Activated CD4-positive, alpha-beta T cell treated with anti-CD3 and anti-CD28 coated beads, Interleukin-2, amount 10 ng/mL, durations not matched to agents 7 days and 5 days (primary cell): Measurements from ENCODE around the gene PTPRD. TPM values are rescaled to one million over a fixed set of nuclear protein-coding genes. Genes with fewer than 3 reads are reported as not detected.

ENCODE experiments used
- CTCF ChIA-PET: fragments of 350-600 bp; sonication (Branson Sonifier 250); formaldehyde crosslinking; loops from one replicate; lab custom pipeline; 2021; ENCODE audit warnings: antibody characterized with exemption; lab: Charles Lee
- POLR2A ChIA-PET: fragments of 350-600 bp; sonication (Branson Sonifier 250); formaldehyde crosslinking; loops from one replicate; lab custom pipeline; 2021; ENCODE audit warnings: antibody characterized with exemption; lab: Charles Lee
- DNase-seq: peaks from one replicate; pipeline ENCODE4 v3.0.0-alpha.2; 2020
- H3K27ac Mint-ChIP-seq: one replicate; pipeline ENCODE4 v1.8.0; 2021; ENCODE audit warnings: mild to moderate bottlenecking, moderate library complexity, mixed read lengths
- H3K27me3 Mint-ChIP-seq: one replicate; pipeline ENCODE4 v1.8.0; 2021; ENCODE audit warnings: mixed read lengths
- H3K36me3 Mint-ChIP-seq: one replicate; pipeline ENCODE4 v1.8.0; 2021; ENCODE audit warnings: low read depth, mixed read lengths
- H3K4me1 Mint-ChIP-seq: one replicate; pipeline ENCODE4 v1.8.0; 2021; ENCODE audit warnings: mixed read lengths
- H3K4me3 Mint-ChIP-seq: one replicate; pipeline ENCODE4 v1.8.0; 2021; ENCODE audit warnings: mild to moderate bottlenecking, moderate library complexity, mixed read lengths
- H3K9me3 Mint-ChIP-seq: one replicate; pipeline ENCODE4 v1.8.0; 2021; ENCODE audit warnings: mixed read lengths
- total RNA-seq, 2 experiments: library from RNA; stranded (reverse); gene quantifications; one replicate each; pipeline ENCODE4 v1.2.3, GENCODE V29; 2021

Gene PTPRD
- total RNA-seq, 2 experiments from 2014 or later: not detected

GRCh38 chr9:8329561-8330283, 2283.1 kb downstream of the PTPRD start:
- Mint-ChIP-seq H3K4me3 (no peak overlapping the region), H3K36me3 (no peaks in the 10 kb centered on the region), H3K4me1 (no peaks in the 10 kb centered on the region), H3K27ac (no peak overlapping the region), H3K27me3 (no peaks in the 10 kb centered on the region), H3K9me3 (no peaks in the 10 kb centered on the region)
- ChIA-PET CTCF (no interaction called here), POLR2A (no interaction called here)
- no peak for DNase-seq

- ChIA-PET POLR2A (no interaction called here), CTCF (no interaction called here)
- no peaks in the 10 kb centered on the region for H3K4me1 Mint-ChIP-seq
- H3K27ac Mint-ChIP-seq: no peak overlapping the region
- no peaks in the 10 kb centered on the region for H3K36me3 Mint-ChIP-seq
- no peak overlapping the region for H3K4me3 Mint-ChIP-seq
- H3K27me3 Mint-ChIP-seq: no peaks in the 10 kb centered on the region
- DNase-seq: no peak
- peaks cover under 1% of the 10 kb centered on the region for H3K9me3 Mint-ChIP-seq
Measured at GRCh38 chr9:8315211-8315610, 2297.6 kb downstream of the PTPRD start.

- Mint-ChIP-seq H3K36me3 (no peaks in the 10 kb centered on the region), H3K27ac (no peak overlapping the region), H3K4me1 (no peaks in the 10 kb centered on the region), H3K27me3 (no peaks in the 10 kb centered on the region), H3K9me3 (peaks cover 4% of the 10 kb centered on the region), H3K4me3 (no peak overlapping the region)
- CTCF ChIA-PET: no interaction called here
- POLR2A ChIA-PET: no interaction called here
- no peak for DNase-seq
Measured at GRCh38 chr9:8309258-8309657, 2303.5 kb downstream of the PTPRD start.

GRCh38 chr9:8304720-8305119, 2308.1 kb downstream of the PTPRD start:
- no peak overlapping the region for H3K4me3 Mint-ChIP-seq
- peaks cover 3% of the 10 kb centered on the region for H3K9me3 Mint-ChIP-seq
- H3K36me3 Mint-ChIP-seq: no peaks in the 10 kb centered on the region
- H3K27me3 Mint-ChIP-seq: no peaks in the 10 kb centered on the region
- no peak overlapping the region for H3K27ac Mint-ChIP-seq
- ChIA-PET POLR2A (no interaction called here), CTCF (no interaction called here)
- DNase-seq: no peak
- H3K4me1 Mint-ChIP-seq: no peaks in the 10 kb centered on the region

- Mint-ChIP-seq H3K27ac (no peak overlapping the region), H3K27me3 (no peaks in the 10 kb centered on the region), H3K4me1 (no peaks in the 10 kb centered on the region), H3K9me3 (no peaks in the 10 kb centered on the region), H3K36me3 (no peaks in the 10 kb centered on the region), H3K4me3 (no peak overlapping the region)
- ChIA-PET POLR2A (no interaction called here), CTCF (no interaction called here)
- no peak for DNase-seq
Measured at GRCh38 chr9:8301296-8301695, 2311.5 kb downstream of the PTPRD start.

GRCh38 chr9:8297047-8297446, 2315.8 kb downstream of the PTPRD start:
- H3K4me3 Mint-ChIP-seq: no peak overlapping the region
- POLR2A ChIA-PET: no interaction called here
- no peak overlapping the region for H3K27ac Mint-ChIP-seq
- H3K9me3 Mint-ChIP-seq: no peaks in the 10 kb centered on the region
- DNase-seq: no peak
- no peaks in the 10 kb centered on the region for H3K36me3 Mint-ChIP-seq
- no peaks in the 10 kb centered on the region for H3K27me3 Mint-ChIP-seq
- no peaks in the 10 kb centered on the region for H3K4me1 Mint-ChIP-seq
- CTCF ChIA-PET: no interaction called here

- no peaks in the 10 kb centered on the region for H3K9me3 Mint-ChIP-seq
- H3K4me3 Mint-ChIP-seq: no peak overlapping the region
- H3K36me3 Mint-ChIP-seq: no peaks in the 10 kb centered on the region
- ChIA-PET CTCF (no interaction called here), POLR2A (interaction anchor here (0.6 kb wide), 1 partner anchor 509 kb away, joined by 4 read pairs; no protein-coding TSS in a partner anchor)
- no peak for DNase-seq
- no peaks in the 10 kb centered on the region for H3K27me3 Mint-ChIP-seq
- no peaks in the 10 kb centered on the region for H3K4me1 Mint-ChIP-seq
- no peak overlapping the region for H3K27ac Mint-ChIP-seq
Measured at GRCh38 chr9:8292657-8293056, 2320.1 kb downstream of the PTPRD start.

GRCh38 chr9:8289681-8290080, 2323.1 kb downstream of the PTPRD start:
- H3K27me3 Mint-ChIP-seq: no peaks in the 10 kb centered on the region
- ChIA-PET POLR2A (no interaction called here), CTCF (interaction anchor here (0.7 kb wide), 1 partner anchor 39 kb away, joined by 5 read pairs; no protein-coding TSS in a partner anchor)
- H3K4me3 Mint-ChIP-seq: no peak overlapping the region
- H3K9me3 Mint-ChIP-seq: no peaks in the 10 kb centered on the region
- no peaks in the 10 kb centered on the region for H3K36me3 Mint-ChIP-seq
- no peak for DNase-seq
- no peak overlapping the region for H3K27ac Mint-ChIP-seq
- H3K4me1 Mint-ChIP-seq: no peaks in the 10 kb centered on the region

GRCh38 chr9:8287970-8288369, 2324.8 kb downstream of the PTPRD start:
- Mint-ChIP-seq H3K27ac (no peak overlapping the region), H3K27me3 (no peaks in the 10 kb centered on the region), H3K4me3 (no peak overlapping the region), H3K4me1 (no peaks in the 10 kb centered on the region), H3K36me3 (no peaks in the 10 kb centered on the region), H3K9me3 (no peaks in the 10 kb centered on the region)
- DNase-seq: no peak
- CTCF ChIA-PET: no interaction called here
- POLR2A ChIA-PET: no interaction called here

- DNase-seq: no peak
- Mint-ChIP-seq H3K4me1 (no peaks in the 10 kb centered on the region), H3K9me3 (no peaks in the 10 kb centered on the region), H3K36me3 (no peaks in the 10 kb centered on the region), H3K27ac (no peak overlapping the region), H3K27me3 (no peaks in the 10 kb centered on the region), H3K4me3 (no peak overlapping the region)
- ChIA-PET POLR2A (no interaction called here), CTCF (no interaction called here)
Measured at GRCh38 chr9:8287501-8287900, 2325.3 kb downstream of the PTPRD start.

- ChIA-PET POLR2A (no interaction called here), CTCF (no interaction called here)
- Mint-ChIP-seq H3K4me3 (no peak overlapping the region), H3K36me3 (no peaks in the 10 kb centered on the region), H3K27ac (no peak overlapping the region), H3K27me3 (no peaks in the 10 kb centered on the region), H3K4me1 (no peaks in the 10 kb centered on the region), H3K9me3 (no peaks in the 10 kb centered on the region)
- DNase-seq: no peak
Measured at GRCh38 chr9:8284884-8285283, 2327.9 kb downstream of the PTPRD start.

GRCh38 chr9:8282535-8282934, 2330.3 kb downstream of the PTPRD start:
- no peaks in the 10 kb centered on the region for H3K4me1 Mint-ChIP-seq
- H3K36me3 Mint-ChIP-seq: no peaks in the 10 kb centered on the region
- H3K9me3 Mint-ChIP-seq: peaks cover 1% of the 10 kb centered on the region
- H3K27ac Mint-ChIP-seq: no peak overlapping the region
- H3K27me3 Mint-ChIP-seq: no peaks in the 10 kb centered on the region
- CTCF ChIA-PET: no interaction called here
- H3K4me3 Mint-ChIP-seq: no peak overlapping the region
- DNase-seq: no peak
- POLR2A ChIA-PET: no interaction called here

- H3K4me3 Mint-ChIP-seq: no peak overlapping the region
- POLR2A ChIA-PET: no interaction called here
- no peaks in the 10 kb centered on the region for H3K4me1 Mint-ChIP-seq
- no peaks in the 10 kb centered on the region for H3K36me3 Mint-ChIP-seq
- H3K27me3 Mint-ChIP-seq: no peaks in the 10 kb centered on the region
- no peak for DNase-seq
- no peak overlapping the region for H3K27ac Mint-ChIP-seq
- peaks cover 3% of the 10 kb centered on the region for H3K9me3 Mint-ChIP-seq
- CTCF ChIA-PET: no interaction called here
Measured at GRCh38 chr9:8280811-8281210, 2332.0 kb downstream of the PTPRD start.

GRCh38 chr9:8278048-8278447, 2334.8 kb downstream of the PTPRD start:
- Mint-ChIP-seq H3K4me3 (no peak overlapping the region), H3K9me3 (peaks cover 6% of the 10 kb centered on the region), H3K36me3 (no peaks in the 10 kb centered on the region), H3K4me1 (no peaks in the 10 kb centered on the region), H3K27me3 (no peaks in the 10 kb centered on the region), H3K27ac (no peak overlapping the region)
- ChIA-PET CTCF (no interaction called here), POLR2A (no interaction called here)
- DNase-seq: no peak
